IgD-negative memory B cell (primary cell): ENCODE results near the gene DNAJB12. TPM values are rescaled to one million over a fixed set of nuclear protein-coding genes. Genes with fewer than 3 reads are reported as not detected.
"Not testable (repeated sequence)": the region's sequence is repeated elsewhere in the genome, so short reads cannot be mapped to it uniquely, and the experiment has no call there.

ENCODE experiments used
- H3K27ac Mint-ChIP-seq, 3 donors: one replicate each; pipeline ENCODE4 v1.8.0; 2020 to 2022; ENCODE audit warnings: mild to moderate bottlenecking in 3 of 3, mixed read lengths in 3 of 3, moderate library complexity in 1 of 3
- H3K27me3 Mint-ChIP-seq: one replicate; pipeline ENCODE4 v1.8.0; 2021; ENCODE audit warnings: mixed read lengths
- H3K36me3 Mint-ChIP-seq: one replicate; pipeline ENCODE4 v1.8.0; 2020; ENCODE audit warnings: mild to moderate bottlenecking, mixed read lengths
- H3K4me1 Mint-ChIP-seq, 3 donors: one replicate each; pipeline ENCODE4 v1.8.0; 2020 to 2022; ENCODE audit warnings: mixed read lengths in 3 of 3, mild to moderate bottlenecking in 1 of 3
- H3K4me3 Mint-ChIP-seq, 4 donors: one replicate each; pipeline ENCODE4 v1.8.0; 2020 to 2022; ENCODE audit warnings: mild to moderate bottlenecking in 4 of 4, mixed read lengths in 4 of 4, moderate library complexity in 3 of 4
- H3K9me3 Mint-ChIP-seq, 3 donors: one replicate each; pipeline ENCODE4 v1.8.0; 2020 to 2021; ENCODE audit warnings: mixed read lengths in 3 of 3, mild to moderate bottlenecking in 1 of 3
- polyA plus RNA-seq: library from polyadenylated mRNA; unstranded; fragments of 300-500 nt; fragmentation: Illumina TruSeq; gene quantifications from one replicate; pipeline ENCODE4 v1.2.3, GENCODE V29; 2021

The DNAJB12 gene
- polyA plus RNA-seq, 1 donor from 2014 or later, result 27.6 TPM

GRCh38 chr10:72308320-72308987 is 46.3 kb downstream of the DNAJB12 start:
- no peak overlapping the region for H3K27ac Mint-ChIP-seq
- no peaks in the 10 kb centered on the region for H3K9me3 Mint-ChIP-seq
- H3K4me1 Mint-ChIP-seq, result peaks cover 18 to 21% (median 19%) of the 10 kb centered on the region in 3 donors
- no peak overlapping the region for H3K4me3 Mint-ChIP-seq
- H3K27me3 Mint-ChIP-seq, result no peaks in the 10 kb centered on the region
- no peaks in the 10 kb centered on the region for H3K36me3 Mint-ChIP-seq

- H3K27ac Mint-ChIP-seq, H3K36me3 Mint-ChIP-seq, H3K27me3 Mint-ChIP-seq, H3K9me3 Mint-ChIP-seq: not testable (repeated sequence)
- peak overlapping the region in 1 of 4 donors; percentile 55 for H3K4me3 Mint-ChIP-seq
- peaks cover 18 to 21% (median 19%) of the 10 kb centered on the region in 3 donors for H3K4me1 Mint-ChIP-seq
These were observed 47.0 kb downstream of the DNAJB12 start for GRCh38 chr10:72307711-72308110.

GRCh38 chr10:72306215-72306760 is 48.4 kb downstream of the DNAJB12 start:
- Mint-ChIP-seq H3K4me1 (peaks cover 16 to 18% (median 18%) of the 10 kb centered on the region in 3 donors), H3K27me3 (no peaks in the 10 kb centered on the region), H3K9me3 (no peaks in the 10 kb centered on the region), H3K27ac (peak overlapping the region in 2 of 3 donors; percentile 48 to 81), H3K4me3 (no peak overlapping the region), H3K36me3 (no peaks in the 10 kb centered on the region)

GRCh38 chr10:72303424-72304128 is 51.1 kb downstream of the DNAJB12 start:
- Mint-ChIP-seq H3K9me3 (no peaks in the 10 kb centered on the region), H3K4me3 (peak overlapping the region in 2 of 4 donors; percentile 33 to 74), H3K27ac (peak overlapping the region in 1 of 3 donors; percentile 73), H3K36me3 (no peaks in the 10 kb centered on the region), H3K27me3 (no peaks in the 10 kb centered on the region), H3K4me1 (peaks cover 12 to 16% (median 15%) of the 10 kb centered on the region in 3 donors)

- Mint-ChIP-seq H3K27me3 (no peaks in the 10 kb centered on the region), H3K4me3 (peak overlapping the region in 3 of 4 donors; percentile 94 to 96 (median 95)), H3K36me3 (no peaks in the 10 kb centered on the region), H3K27ac (peak overlapping the region; percentile 99 to 100 (median 100)), H3K9me3 (no peaks in the 10 kb centered on the region), H3K4me1 (peaks cover 25 to 28% (median 26%) of the 10 kb centered on the region in 3 donors)
These were observed 55.9 kb downstream of the DNAJB12 start for GRCh38 chr10:72298592-72299519.

GRCh38 chr10:72297805-72298591 is 56.7 kb downstream of the DNAJB12 start:
- H3K4me1 Mint-ChIP-seq, result peaks cover 23 to 28% (median 28%) of the 10 kb centered on the region in 3 donors
- no peaks in the 10 kb centered on the region for H3K9me3 Mint-ChIP-seq
- H3K36me3 Mint-ChIP-seq, result no peaks in the 10 kb centered on the region
- no peaks in the 10 kb centered on the region for H3K27me3 Mint-ChIP-seq
- peak overlapping the region; percentile 89 to 96 (median 94) for H3K4me3 Mint-ChIP-seq
- H3K27ac Mint-ChIP-seq, result peak overlapping the region; percentile 99 to 100 (median 100)

- H3K27ac Mint-ChIP-seq, result peak overlapping the region; percentile 99 to 100 (median 100)
- no peaks in the 10 kb centered on the region for H3K27me3 Mint-ChIP-seq
- H3K4me1 Mint-ChIP-seq, result peaks cover 23 to 34% (median 28%) of the 10 kb centered on the region in 3 donors
- H3K36me3 Mint-ChIP-seq, result no peaks in the 10 kb centered on the region
- H3K9me3 Mint-ChIP-seq, result no peaks in the 10 kb centered on the region
- H3K4me3 Mint-ChIP-seq, result peak overlapping the region; percentile 89 to 96 (median 94)
These were observed 57.4 kb downstream of the DNAJB12 start for GRCh38 chr10:72297281-72297804.

GRCh38 chr10:72296829-72297280 is 57.9 kb downstream of the DNAJB12 start:
- peak overlapping the region; percentile 89 to 96 (median 94) for H3K4me3 Mint-ChIP-seq
- H3K4me1 Mint-ChIP-seq, result peaks cover 23 to 34% (median 31%) of the 10 kb centered on the region in 3 donors
- not testable (repeated sequence) for H3K27me3 Mint-ChIP-seq, H3K9me3 Mint-ChIP-seq, H3K36me3 Mint-ChIP-seq
- H3K27ac Mint-ChIP-seq, result peak overlapping the region; percentile 99 to 100 (median 100)

GRCh38 chr10:72295330-72295910 is 59.3 kb downstream of the DNAJB12 start:
- H3K4me3 Mint-ChIP-seq, result peak overlapping the region; percentile 51 to 95 (median 79)
- H3K36me3 Mint-ChIP-seq, result no peaks in the 10 kb centered on the region
- H3K4me1 Mint-ChIP-seq, result peaks cover 27 to 31% (median 30%) of the 10 kb centered on the region in 3 donors
- H3K27ac Mint-ChIP-seq, result peak overlapping the region; percentile 99 to 100 (median 100)
- H3K9me3 Mint-ChIP-seq, result no peaks in the 10 kb centered on the region
- H3K27me3 Mint-ChIP-seq, result no peaks in the 10 kb centered on the region

- Mint-ChIP-seq H3K36me3 (no peaks in the 10 kb centered on the region), H3K27ac (peak overlapping the region; percentile 6 to 77 (median 75)), H3K9me3 (no peaks in the 10 kb centered on the region), H3K4me1 (peaks cover 19 to 26% (median 22%) of the 10 kb centered on the region in 3 donors), H3K4me3 (peak overlapping the region in 1 of 4 donors; percentile 22), H3K27me3 (no peaks in the 10 kb centered on the region)
These were observed 62.5 kb downstream of the DNAJB12 start for GRCh38 chr10:72292223-72292691.

GRCh38 chr10:72291019-72291532 is 63.6 kb downstream of the DNAJB12 start:
- no peaks in the 10 kb centered on the region for H3K36me3 Mint-ChIP-seq

GRCh38 chr10:72285972-72286521 is 68.7 kb downstream of the DNAJB12 start:
- H3K36me3 Mint-ChIP-seq, result no peaks in the 10 kb centered on the region
- H3K27ac Mint-ChIP-seq, result no peak overlapping the region
- no peaks in the 10 kb centered on the region for H3K27me3 Mint-ChIP-seq
- peaks cover 13 to 27% (median 22%) of the 10 kb centered on the region in 3 donors for H3K4me1 Mint-ChIP-seq
- peak overlapping the region in 2 of 4 donors; percentile 6 to 80 for H3K4me3 Mint-ChIP-seq
- peaks cover 0 to 2% (median 0%) of the 10 kb centered on the region in 3 donors for H3K9me3 Mint-ChIP-seq

More at GRCh38 chr10:72291019-72291532, 63.6 kb downstream of the DNAJB12 start:
- Mint-ChIP-seq H3K27ac (peak overlapping the region in 1 of 3 donors; percentile 87), H3K4me1 (peaks cover 19 to 25% (median 24%) of the 10 kb centered on the region in 3 donors), H3K4me3 (no peak overlapping the region), H3K9me3 (no peaks in the 10 kb centered on the region), H3K27me3 (no peaks in the 10 kb centered on the region)
